Stimulated activated CD4-positive, alpha-beta T cell treated with anti-CD3 and anti-CD28 coated beads, TNF-alpha, amount 100 ng/mL, for 24 hours (primary cell): ENCODE data around the gene ARR3.
"Not testable (repeated sequence)": the region's sequence is repeated elsewhere in the genome, so short reads cannot be mapped to it uniquely, and the experiment has no call there.

Source experiments
- DNase-seq, 3 experiments: peaks; one replicate each; pipeline ENCODE4 v3.0.0-alpha.2; 2020; ENCODE audit warnings: low read depth in 3 of 3

The ARR3 gene

DNA sequence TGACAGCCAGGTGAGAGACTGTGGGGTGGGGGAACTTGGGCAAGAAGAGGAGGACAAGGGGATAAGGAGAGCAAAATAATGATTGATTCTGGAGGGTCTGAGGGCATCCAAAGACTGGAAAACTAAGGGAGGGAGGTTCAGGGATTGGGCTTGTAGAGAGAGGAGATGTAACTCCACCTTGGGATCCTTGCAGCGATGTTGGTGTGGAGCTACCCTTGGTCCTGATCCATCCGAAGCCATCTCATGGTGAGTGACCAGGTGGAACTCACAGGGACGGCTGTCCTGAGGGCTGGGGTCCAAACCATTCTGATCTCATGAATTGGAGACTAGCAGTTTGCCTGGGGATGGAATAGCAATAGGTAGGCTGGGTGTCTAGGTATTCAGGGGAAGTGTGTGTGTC lies 12.4 kb downstream of the ARR3 start:
- DNase-seq, result no peak

DNA sequence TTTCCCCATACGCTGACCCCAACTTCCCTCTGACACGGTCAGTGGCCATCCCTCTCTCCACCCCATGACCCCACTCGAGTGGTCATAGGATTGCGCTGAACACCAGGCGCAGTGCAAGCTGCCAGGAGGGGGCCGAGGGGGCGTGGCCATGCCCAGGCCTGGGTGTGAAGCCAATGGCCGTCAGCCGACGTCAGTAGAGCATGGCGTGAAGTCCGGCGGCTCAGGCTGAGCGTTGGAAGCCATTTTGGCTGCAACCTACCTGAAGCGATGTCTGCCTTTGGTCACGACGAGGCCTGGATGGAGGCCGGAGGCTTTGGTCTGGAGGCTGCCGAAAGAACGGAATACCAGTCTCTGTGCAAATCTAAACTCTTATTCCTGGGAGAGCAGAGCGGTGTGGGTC lies 13.8 kb downstream of the ARR3 start, which contains the start of gene RAB41:
TSS of gene RAB41 (plus strand) at position 222 of the 400 bp plus-strand sequence. CDS start at position 268, 46 bp downstream.
- DNase-seq, result no peak

DNA sequence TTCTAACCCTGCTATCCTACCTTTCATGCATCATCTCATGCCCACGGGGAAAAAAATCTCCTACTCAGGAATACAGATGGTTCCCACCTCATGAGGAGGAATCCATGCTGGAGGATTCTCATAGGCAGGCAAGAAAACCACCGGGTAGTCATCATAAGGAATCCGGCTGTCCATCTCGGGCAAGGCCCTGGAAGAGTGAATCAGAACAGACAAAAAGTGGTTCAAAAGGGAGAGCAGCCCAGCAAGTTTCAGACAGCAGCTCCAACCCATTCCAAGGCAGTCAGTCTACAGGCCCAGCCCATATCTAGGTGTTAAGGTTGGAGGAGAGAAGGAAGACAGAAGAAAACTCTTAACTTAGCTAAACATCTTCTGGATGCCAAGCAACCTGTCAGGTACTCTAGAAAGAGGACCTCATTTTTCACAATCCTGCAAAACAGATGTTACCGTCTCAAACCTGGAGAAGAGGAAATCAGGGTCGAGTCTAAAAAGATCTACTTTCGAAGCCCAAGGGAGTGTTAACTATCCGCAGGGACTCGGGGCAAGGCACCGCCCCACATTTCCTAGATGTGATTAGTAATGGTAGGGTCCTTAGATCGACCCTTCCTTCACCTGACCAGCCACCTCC lies 21.1 kb downstream of the ARR3 start:
- DNase-seq, result no peak

DNA sequence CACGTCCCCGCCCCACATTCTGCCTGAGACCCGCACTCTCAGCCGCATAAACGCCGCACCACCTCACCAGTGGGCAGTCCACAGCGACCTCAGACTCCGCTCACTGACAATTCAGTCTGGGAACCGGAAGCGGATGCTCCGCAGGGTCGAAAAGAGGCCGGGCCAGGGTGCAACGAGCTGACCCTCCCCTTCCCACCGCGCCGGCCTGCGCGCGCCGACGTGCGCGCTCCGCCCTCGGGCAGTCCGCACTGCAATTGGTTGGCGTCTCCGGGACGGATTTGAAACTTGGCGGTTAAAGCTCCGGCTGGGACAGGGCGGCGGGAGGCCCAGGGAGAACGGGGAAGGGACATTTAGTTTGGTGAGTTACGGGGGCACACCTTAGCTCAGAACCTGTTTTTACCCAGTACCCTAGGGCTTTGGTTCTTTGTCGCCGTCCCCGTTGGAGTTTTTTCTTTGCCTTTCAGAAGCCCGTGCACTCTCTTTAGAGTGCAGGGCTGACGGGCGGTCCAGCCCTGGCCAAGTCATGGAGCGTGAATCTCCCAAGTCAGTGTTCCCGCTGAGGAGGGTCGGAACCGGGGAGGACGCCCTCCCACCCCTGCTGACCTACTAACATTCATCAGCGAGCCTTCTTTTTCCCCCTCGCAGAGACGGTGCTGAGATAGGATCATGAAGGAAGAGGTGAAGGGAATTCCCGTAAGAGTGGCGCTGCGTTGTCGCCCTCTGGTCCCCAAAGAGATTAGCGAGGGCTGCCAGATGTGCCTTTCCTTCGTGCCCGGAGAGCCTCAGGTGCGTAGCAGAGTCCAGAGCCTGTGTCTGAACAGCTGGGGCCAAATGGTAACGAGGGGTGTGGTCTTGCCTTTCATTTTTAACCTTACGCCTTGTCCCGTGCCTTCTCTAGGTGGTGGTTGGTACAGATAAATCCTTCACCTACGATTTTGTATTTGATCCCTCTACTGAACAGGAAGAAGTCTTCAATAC lies 21.9 kb downstream of the ARR3 start, which contains the start of the genes KIF4A and PDZD11:
TSS of gene KIF4A (plus strand) at position 312 of the 978 bp plus-strand sequence. CDS start at position 667, 355 bp downstream.
TSS of gene PDZD11 (minus strand) at position 135 of the 978 bp plus-strand sequence. CDS start 586 bp downstream, outside the sequence.
- peak; percentile 51 to 79 (median 55) for DNase-seq

DNA sequence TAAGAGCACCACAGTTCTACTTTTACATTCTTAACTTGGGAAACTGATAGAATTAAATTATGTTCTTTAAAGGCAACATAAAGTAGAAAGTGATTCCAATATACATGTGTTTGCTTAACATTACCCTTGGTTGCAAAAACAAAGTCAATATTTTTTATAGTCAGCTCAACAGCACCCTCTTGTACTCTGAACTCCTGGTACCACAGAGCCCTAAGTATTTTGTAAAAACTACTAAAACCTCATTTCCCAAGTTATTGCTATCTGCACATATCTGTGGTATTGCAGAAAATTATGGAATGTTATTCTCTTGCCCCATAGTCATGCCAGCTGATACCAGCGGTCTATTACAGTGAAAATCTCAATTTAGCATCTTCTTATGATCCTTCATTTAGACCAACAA lies 24.7 kb downstream of the ARR3 start:
- DNase-seq, result no peak

DNA sequence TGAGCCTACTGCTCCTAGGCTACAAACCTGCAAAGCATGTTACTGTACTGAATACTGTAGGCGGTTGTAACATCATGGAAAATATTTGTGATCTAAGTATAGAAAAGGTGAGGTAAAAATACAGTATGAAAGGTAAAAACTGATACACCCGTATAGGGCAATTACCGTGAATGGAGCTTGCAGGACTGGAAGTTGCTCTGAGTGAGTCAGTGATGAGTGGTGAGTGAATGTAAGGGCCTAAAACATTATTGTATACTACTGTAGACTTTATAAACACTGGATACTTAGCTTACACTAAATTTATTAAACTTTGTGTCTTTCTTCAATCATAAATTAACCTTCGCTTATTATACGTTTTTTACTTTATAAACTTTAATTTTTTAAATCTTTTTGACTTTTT lies 25.5 kb downstream of the ARR3 start:
- no peak for DNase-seq

DNA sequence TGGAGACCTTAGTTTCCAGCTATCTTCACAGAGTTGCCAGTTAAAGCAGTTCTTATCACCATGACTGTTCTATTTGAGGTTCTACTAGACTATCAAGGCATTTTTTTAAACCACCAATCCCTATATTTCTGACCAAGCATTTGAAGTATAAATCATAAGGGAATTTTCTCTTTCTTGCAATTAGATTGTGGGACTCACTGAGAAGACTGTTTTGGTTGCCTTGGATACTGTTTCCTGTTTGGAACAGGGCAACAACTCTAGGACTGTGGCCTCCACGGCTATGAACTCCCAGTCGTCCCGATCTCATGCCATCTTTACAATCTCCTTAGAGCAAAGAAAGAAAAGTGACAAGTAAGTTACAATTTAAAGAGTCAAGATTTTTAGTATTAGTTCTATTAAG lies 33.6 kb downstream of the ARR3 start:
- no peak for DNase-seq

DNA sequence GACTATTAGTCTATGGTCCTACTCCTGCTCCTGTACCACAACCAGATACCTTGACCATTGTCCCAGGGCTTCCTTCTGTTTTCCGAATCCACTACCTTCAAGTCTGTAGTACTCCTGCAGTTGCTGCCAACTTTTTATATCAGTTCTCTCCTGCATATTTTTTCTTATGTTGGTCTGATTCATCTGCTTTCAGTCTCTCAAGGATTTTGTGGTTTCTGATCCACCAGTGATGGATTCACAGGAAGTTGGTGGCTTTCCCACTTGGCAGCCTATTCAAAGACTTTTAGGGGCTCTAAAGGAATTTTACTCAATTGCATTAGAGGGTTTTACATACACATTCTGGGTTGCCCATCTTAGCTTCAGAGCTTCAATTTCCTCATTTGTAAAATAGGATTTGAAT lies 45.4 kb downstream of the ARR3 start:
- no peak for DNase-seq

DNA sequence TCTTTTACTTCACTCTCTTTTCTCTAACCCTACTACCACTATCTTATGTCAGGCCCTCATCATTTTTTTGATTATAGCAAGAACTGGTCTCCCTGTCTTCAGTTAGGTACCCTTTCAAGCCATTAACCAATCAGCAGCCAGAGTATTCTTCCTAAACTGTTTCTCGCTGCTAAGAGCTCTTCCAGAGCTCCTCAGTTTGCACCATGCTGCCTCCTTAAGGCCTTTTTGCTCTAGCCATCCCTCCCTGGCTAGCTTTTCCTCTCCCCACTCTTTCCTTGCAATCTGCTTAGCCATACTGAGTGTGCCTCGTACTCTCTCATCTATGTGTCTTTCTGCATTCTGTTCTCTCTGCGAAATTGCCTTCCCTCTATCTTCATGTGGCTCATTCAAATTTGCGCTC lies 54.6 kb downstream of the ARR3 start:
- no peak for DNase-seq

DNA sequence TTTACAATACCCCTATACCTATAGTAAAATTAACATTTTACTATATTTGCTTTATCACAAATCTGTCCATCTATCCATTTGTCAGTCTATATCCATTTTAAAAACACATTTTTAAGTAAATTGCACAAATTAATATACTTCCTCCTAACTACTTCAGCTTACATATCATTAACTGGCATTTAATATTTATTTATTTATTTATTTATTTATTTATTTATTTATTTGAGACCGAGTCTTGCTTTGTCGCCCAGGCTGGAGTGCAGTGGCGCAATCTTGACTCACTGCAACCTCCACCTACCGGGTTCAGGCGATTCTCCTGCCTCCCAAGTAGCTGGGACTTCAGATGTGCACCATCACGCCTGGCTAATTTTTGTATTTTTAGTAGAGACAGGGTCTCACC lies 55.5 kb downstream of the ARR3 start:
- not testable (repeated sequence) for DNase-seq

DNA sequence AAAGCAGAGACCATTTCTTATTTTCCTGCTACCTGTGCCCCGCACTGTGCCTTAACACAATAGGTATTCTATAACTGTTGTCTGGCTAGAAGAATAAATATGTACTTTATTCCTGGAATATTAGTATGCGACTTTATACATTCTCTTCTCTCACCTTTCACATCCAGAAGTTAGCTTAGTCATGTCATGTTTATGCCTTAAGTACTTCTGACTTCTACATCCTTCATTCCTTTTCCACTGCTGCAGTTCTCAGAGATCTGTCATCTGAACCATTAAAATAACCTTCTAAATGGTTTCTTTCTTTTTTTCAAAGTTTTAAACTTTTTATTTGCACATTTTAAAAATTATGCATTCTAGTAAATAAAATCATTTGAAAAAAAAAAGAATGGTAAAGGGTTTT lies 56.2 kb downstream of the ARR3 start:
- DNase-seq, result no peak

DNA sequence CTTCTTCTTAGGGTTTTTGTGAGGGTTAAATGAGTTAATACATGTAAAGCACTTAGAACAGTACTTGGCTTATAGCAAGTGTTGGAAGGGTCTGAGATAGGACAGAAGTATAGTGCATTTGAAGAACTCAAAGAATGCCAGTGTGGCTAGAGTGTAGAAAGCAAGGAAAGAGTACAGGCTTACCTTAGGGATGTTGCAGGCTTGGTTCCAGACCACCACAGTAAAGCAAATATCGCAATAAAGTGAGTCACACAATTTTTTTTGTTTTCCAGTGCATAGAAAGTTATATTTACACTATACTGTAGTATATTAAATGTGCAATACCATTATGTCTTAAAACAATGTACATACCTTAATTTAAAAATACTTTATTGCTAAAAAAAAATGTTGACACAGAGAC lies 63.0 kb downstream of the ARR3 start:
- DNase-seq, result no peak
